HG03354 (cell line): ENCODE measurements around the gene COL1A1.

Source experiments
- ATAC-seq: cut with Tn5 transposase; IDR thresholded peaks from one replicate; pipeline ENCODE4 v1.9.1; 2021; ENCODE audit warnings: mild to moderate bottlenecking; ENCODE audit not compliant: unreplicated experiment, poor library complexity, severe bottlenecking

COL1A1 gene

GRCh38 chr17:50147841-50148225 lies 53.6 kb downstream of the COL1A1 start:
- no peak for ATAC-seq

- ATAC-seq, result no peak
Measured at GRCh38 chr17:50146927-50147665, 54.3 kb downstream of the COL1A1 start.

- ATAC-seq, result no peak
Measured at GRCh38 chr17:50146230-50146926, 55.1 kb downstream of the COL1A1 start.

- no peak for ATAC-seq
Measured at GRCh38 chr17:50145532-50146229, 55.8 kb downstream of the COL1A1 start.

- no peak for ATAC-seq
Measured at GRCh38 chr17:50144845-50145531, 56.4 kb downstream of the COL1A1 start.

- ATAC-seq, result no peak
Measured at GRCh38 chr17:50144355-50144754, 57.1 kb downstream of the COL1A1 start.

- ATAC-seq, result no peak
Measured at GRCh38 chr17:50143461-50144176, 57.8 kb downstream of the COL1A1 start.

- ATAC-seq, result no peak
Measured at GRCh38 chr17:50141745-50142110, 59.7 kb downstream of the COL1A1 start.

- no peak for ATAC-seq
Measured at GRCh38 chr17:50141026-50141744, 60.2 kb downstream of the COL1A1 start.

- peak; percentile 69 for ATAC-seq
Measured at GRCh38 chr17:50139950-50140885, 61.2 kb downstream of the COL1A1 start.

- no peak for ATAC-seq
Measured at GRCh38 chr17:50139185-50139783, 62.1 kb downstream of the COL1A1 start.

GRCh38 chr17:50137042-50137441 lies 64.4 kb downstream of the COL1A1 start:
- ATAC-seq, result no peak

- no peak for ATAC-seq
Measured at GRCh38 chr17:50136096-50136687, 65.2 kb downstream of the COL1A1 start.

GRCh38 chr17:50135316-50136095 lies 65.9 kb downstream of the COL1A1 start:
- ATAC-seq, result no peak

- no peak for ATAC-seq
Measured at GRCh38 chr17:50134206-50135110, 67.0 kb downstream of the COL1A1 start.

- no peak for ATAC-seq
Measured at GRCh38 chr17:50133769-50134099, 67.7 kb downstream of the COL1A1 start.
